ENCODE data around the gene KDM4C.

DNA sequence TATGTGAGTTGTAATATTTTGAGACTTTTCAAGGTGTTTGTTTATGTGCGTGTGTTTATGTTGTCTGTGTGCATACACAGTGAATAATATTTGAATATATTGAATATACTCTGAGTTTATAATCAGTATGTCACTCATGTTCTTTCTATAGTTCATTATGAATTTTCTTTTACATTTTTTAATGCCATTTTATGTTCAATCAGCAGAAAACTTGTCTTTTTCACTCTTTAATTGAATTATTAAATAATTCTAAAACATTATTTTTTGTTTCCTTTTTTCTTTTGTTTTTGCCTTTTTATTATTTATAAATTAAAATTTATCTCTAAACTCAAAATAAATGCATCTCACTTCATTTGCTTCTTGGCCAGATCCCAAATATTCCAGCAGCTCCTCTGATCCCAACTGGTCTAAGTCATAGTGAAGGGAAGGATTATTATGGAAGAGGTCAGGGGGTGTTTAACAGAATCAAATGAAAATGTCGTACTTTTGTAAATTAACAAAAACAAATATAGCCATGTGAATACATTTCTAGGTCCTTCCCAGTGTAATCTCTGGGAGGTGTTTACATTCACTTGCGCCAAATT is 188.9 kb downstream of the KDM4C start:
- no peak for TF ChIP-seq EZH2 (IDR thresholded peaks at IDR 0.05)
- TF ChIP-seq POLR2AphosphoS5 (IDR thresholded peaks at IDR 0.05; ENCODE audit: borderline replicate concordance, low read depth, low read length): no peak
- no peak for TF ChIP-seq FOXP2 (optimal IDR thresholded peaks at IDR 0.05; ENCODE audit: control extremely low read depth, extremely low read length, insufficient read depth)

Measured in SK-N-MC (cell line).